ENCODE measurements around the gene GAL3ST2.
A peak's percentile ranks its signal among the peaks of the same experiment; 100 is the strongest.
"Not testable (repeated sequence)": the region's sequence is repeated elsewhere in the genome, so short reads cannot be mapped to it uniquely, and the experiment has no call there.

The GAL3ST2 gene

DNA sequence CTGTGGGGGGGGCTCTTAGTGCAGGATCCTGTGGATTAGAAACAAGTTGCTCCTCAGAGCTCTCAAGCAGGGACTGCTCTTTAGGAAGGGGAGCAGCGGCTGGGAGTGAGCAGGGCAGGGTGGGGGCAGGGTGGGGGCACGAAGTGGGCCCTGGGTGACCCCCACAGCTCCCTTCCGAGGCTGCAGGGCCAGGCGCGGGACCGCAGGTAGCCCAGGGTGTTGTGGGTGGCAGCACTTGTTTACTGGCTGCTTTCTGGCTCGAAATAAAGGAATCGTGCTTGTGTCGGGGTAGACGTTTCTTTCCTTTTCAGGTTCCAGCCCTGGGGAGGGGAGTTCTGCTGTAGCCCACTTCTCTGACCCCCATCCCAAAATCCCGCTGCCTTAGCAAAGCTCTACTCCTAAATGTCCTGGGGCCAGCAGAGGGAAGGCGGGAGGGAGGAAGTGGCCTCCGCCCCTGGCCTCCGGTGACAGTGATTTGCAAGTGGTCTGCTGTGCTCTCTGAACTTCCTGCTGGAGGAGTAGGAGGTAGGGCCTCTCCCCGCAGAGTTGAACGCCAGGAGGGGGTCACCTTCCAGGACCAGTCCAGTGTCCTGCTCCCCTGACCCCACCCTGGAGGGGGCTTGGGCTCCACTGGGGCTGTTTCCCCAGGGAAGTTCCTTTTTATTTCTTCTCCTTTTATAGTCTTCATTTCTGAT lies 40.7 kb downstream of the GAL3ST2 start:
- TF ChIP-seq, protein P1, sequence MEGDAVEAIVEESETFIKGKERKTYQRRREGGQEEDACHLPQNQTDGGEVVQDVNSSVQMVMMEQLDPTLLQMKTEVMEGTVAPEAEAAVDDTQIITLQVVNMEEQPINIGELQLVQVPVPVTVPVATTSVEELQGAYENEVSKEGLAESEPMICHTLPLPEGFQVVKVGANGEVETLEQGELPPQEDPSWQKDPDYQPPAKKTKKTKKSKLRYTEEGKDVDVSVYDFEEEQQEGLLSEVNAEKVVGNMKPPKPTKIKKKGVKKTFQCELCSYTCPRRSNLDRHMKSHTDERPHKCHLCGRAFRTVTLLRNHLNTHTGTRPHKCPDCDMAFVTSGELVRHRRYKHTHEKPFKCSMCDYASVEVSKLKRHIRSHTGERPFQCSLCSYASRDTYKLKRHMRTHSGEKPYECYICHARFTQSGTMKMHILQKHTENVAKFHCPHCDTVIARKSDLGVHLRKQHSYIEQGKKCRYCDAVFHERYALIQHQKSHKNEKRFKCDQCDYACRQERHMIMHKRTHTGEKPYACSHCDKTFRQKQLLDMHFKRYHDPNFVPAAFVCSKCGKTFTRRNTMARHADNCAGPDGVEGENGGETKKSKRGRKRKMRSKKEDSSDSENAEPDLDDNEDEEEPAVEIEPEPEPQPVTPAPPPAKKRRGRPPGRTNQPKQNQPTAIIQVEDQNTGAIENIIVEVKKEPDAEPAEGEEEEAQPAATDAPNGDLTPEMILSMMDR (IDR thresholded peaks at IDR 0.05), result no peak
- no peak for DNase-seq
- H3K4me1 Mint-ChIP-seq, result peaks cover 26% of the 10 kb centered on the region
- H3K9me3 Mint-ChIP-seq, result no peaks in the 10 kb centered on the region
- no peak overlapping the region for H3K4me3 Mint-ChIP-seq
- H3K27ac Mint-ChIP-seq, result peak overlapping the region; percentile 51
- no peaks in the 10 kb centered on the region for H3K27me3 Mint-ChIP-seq (ENCODE audit: low read depth, poor library complexity)
- H3K36me3 Mint-ChIP-seq (ENCODE audit: low read depth), result no peaks in the 10 kb centered on the region

GRCh38 chr2:241817821-241818215 lies 41.2 kb downstream of the GAL3ST2 start:
- not testable (repeated sequence) for H3K27me3 Mint-ChIP-seq (ENCODE audit: low read depth, poor library complexity); H3K9me3 Mint-ChIP-seq; H3K36me3 Mint-ChIP-seq (ENCODE audit: low read depth); DNase-seq; H3K4me3 Mint-ChIP-seq
- H3K4me1 Mint-ChIP-seq, result peaks cover 32% of the 10 kb centered on the region
- peak overlapping the region; percentile 51 for H3K27ac Mint-ChIP-seq

GRCh38 chr2:241818229-241818942 lies 41.8 kb downstream of the GAL3ST2 start:
- Mint-ChIP-seq H3K4me1 (peaks cover 36% of the 10 kb centered on the region), H3K27me3 (ENCODE audit: low read depth, poor library complexity) (peaks cover 8% of the 10 kb centered on the region), H3K9me3 (peaks cover 10% of the 10 kb centered on the region), H3K36me3 (ENCODE audit: low read depth) (no peaks in the 10 kb centered on the region), H3K4me3 (no peak overlapping the region), H3K27ac (no peak overlapping the region)
- TF ChIP-seq, protein P1 (IDR thresholded peaks at IDR 0.05), result no peak
- DNase-seq, result no peak

GRCh38 chr2:241818943-241819270 lies 42.3 kb downstream of the GAL3ST2 start:
- DNase-seq, result no peak
- TF ChIP-seq, protein P1 (IDR thresholded peaks at IDR 0.05), result no peak
- H3K9me3 Mint-ChIP-seq, result peaks cover 15% of the 10 kb centered on the region
- no peak overlapping the region for H3K27ac Mint-ChIP-seq
- peaks cover 5% of the 10 kb centered on the region for H3K36me3 Mint-ChIP-seq (ENCODE audit: low read depth)
- no peak overlapping the region for H3K4me3 Mint-ChIP-seq
- peaks cover 14% of the 10 kb centered on the region for H3K27me3 Mint-ChIP-seq (ENCODE audit: low read depth, poor library complexity)
- H3K4me1 Mint-ChIP-seq, result peaks cover 42% of the 10 kb centered on the region

DNA sequence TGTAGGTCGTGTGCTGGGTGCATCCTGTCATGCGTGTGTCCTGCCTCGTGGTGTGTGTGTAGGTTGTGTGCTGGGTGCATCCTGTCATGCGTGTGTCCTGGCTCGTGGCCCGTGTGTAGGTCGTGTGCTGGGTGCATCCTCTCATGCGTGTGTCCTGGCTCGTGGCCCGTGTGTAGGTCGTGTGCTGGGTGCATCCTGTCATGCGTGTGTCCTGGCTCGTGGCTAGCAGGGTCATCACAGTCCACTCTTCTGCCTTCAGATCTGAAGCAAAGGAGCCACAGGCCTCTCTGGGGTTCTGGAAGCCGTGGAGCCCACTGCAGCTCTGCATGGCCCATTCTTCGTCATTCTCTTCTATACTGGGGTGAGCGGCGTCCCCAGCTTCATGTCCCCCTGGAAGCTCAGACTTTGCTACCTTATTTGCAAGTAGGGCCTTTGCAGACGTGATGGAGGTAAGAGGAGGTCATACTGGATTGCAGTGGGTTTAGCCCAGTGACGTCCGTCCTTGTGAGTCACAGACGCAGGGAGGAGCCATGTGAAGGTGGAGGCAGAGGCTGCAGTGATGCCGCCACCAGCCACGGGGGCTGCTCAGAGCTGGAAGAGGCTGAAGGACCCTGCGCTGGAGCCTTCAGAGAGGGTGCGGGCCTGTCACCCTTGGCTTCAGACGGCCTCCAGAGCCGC lies 43.5 kb downstream of the GAL3ST2 start:
- not testable (repeated sequence) for H3K4me3 Mint-ChIP-seq; DNase-seq; H3K36me3 Mint-ChIP-seq (ENCODE audit: low read depth)
- Mint-ChIP-seq H3K4me1 (peaks cover 40% of the 10 kb centered on the region), H3K27ac (peak overlapping the region; percentile 41), H3K27me3 (ENCODE audit: low read depth, poor library complexity) (peaks cover 20% of the 10 kb centered on the region), H3K9me3 (peaks cover 23% of the 10 kb centered on the region)

DNA sequence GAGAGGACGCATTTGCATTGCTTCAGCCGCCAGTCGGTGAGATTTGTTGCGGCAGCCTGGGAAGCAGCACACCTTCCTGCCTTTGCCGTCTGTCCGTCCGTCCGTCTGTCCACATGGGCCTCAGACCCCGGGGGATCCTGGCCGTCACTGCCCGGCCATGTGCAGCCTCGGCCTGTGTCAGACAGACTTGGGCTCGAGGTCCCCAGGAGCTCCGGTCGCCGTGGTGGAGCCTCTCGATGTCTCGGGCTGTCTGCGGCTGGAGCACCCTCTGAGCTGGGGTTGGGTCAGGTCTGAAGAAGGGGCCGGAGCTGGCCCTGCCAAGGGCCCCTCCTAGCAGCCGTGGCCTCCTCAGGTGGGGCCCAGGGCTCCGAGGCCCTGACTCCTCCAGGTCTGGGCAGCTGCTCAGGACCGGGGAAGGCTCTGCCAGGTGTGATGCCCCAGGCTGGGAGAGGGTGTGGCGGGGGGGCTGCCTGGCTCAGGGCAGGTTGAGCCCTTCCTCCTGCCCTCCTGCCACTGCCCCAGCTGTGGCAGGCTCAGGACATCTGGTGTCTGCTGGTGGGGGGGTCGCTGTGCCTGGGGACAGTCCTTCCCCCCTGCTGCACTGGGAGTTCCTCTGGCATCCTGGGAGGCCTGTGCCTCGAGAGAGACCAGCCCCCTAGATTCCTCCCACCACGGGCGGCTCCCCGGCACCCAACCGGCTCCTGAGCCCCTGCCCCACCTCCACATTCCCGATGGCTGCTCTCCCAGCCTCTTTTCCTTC lies 44.2 kb downstream of the GAL3ST2 start:
- Mint-ChIP-seq H3K27ac (peak overlapping the region; percentile 59), H3K27me3 (ENCODE audit: low read depth, poor library complexity) (peaks cover 24% of the 10 kb centered on the region), H3K36me3 (ENCODE audit: low read depth) (peaks cover 5% of the 10 kb centered on the region), H3K9me3 (peaks cover 28% of the 10 kb centered on the region), H3K4me1 (peaks cover 35% of the 10 kb centered on the region), H3K4me3 (no peak overlapping the region)
- DNase-seq, result no peak
- TF ChIP-seq, protein P1 (IDR thresholded peaks at IDR 0.05), result no peak
